HL-60 (cell line): Measurements from ENCODE around the gene PPP3CA.

Experiments
- DNase-seq, 2 experiments: peaks; one replicate each; pipeline ENCODE4 v3.0.0-alpha.2; 2010 to 2020; ENCODE audit warnings: low read depth in 1 of 2, low spot score in 1 of 2
- H3K27ac ChIP-seq: fragments of 250-450 bp; sonication (Bioruptor Pico); replicated peaks from 2 replicates; pipeline ENCODE4 v1.5.1; 2020; ENCODE audit warnings: mild to moderate bottlenecking, moderate library complexity
- H3K27me3 ChIP-seq: fragments of 250-450 bp; sonication (Bioruptor Pico); 2 replicates; pipeline ENCODE4 v1.5.1; 2021; ENCODE audit warnings: mild to moderate bottlenecking, moderate library complexity; ENCODE audit not compliant: insufficient read depth, poor library complexity, severe bottlenecking
- H3K4me3 ChIP-seq: replicated peaks from 2 replicates; pipeline ENCODE4 v1.5.1; 2011; ENCODE audit warnings: mild to moderate bottlenecking, control low read depth, low read length; ENCODE audit not compliant: insufficient read depth
- CTCF ChIP-seq: IDR thresholded peaks from one replicate; pipeline ENCODE4 v1.5.1; 2011; ENCODE audit warnings: low read length, control low read depth, inconsistent platforms; ENCODE audit not compliant: insufficient read depth
- GABPA ChIP-seq: IDR thresholded peaks from 2 replicates; pipeline ENCODE4 v1.6.1; 2012; ENCODE audit warnings: low read depth
- POLR2AphosphoS5 ChIP-seq: IDR thresholded peaks from 2 replicates; pipeline ENCODE4 v1.6.1; 2012; ENCODE audit warnings: low read depth
- REST ChIP-seq: IDR thresholded peaks from 2 replicates; pipeline ENCODE4 v1.6.1; 2012; ENCODE audit warnings: low read depth; ENCODE audit not compliant: insufficient replicate concordance
- SPI1 ChIP-seq: IDR thresholded peaks from 2 replicates; pipeline ENCODE4 v1.6.1; 2012; ENCODE audit warnings: low read depth, mild to moderate bottlenecking, borderline replicate concordance

PPP3CA gene

GRCh38 chr4:101089168-101089567 lies 258.2 kb downstream of the PPP3CA start:
- DNase-seq: no peak
- TF ChIP-seq CTCF (no peak), REST (no peak), GABPA (no peak), SPI1 (no peak), POLR2AphosphoS5 (no peak)
- Histone ChIP-seq H3K27ac (no peak overlapping the region), H3K4me3 (no peak overlapping the region), H3K27me3 (no peaks in the 10 kb centered on the region)

GRCh38 chr4:101086801-101087586 lies 260.3 kb downstream of the PPP3CA start:
- Histone ChIP-seq H3K27me3 (no peaks in the 10 kb centered on the region), H3K27ac (no peak overlapping the region), H3K4me3 (no peak overlapping the region)
- no peak for TF ChIP-seq CTCF
- TF ChIP-seq POLR2AphosphoS5: no peak
- TF ChIP-seq GABPA: no peak
- TF ChIP-seq SPI1: no peak
- no peak for TF ChIP-seq REST
- DNase-seq: no peak

GRCh38 chr4:101083131-101083530 lies 264.2 kb downstream of the PPP3CA start:
- H3K27ac ChIP-seq: no peak overlapping the region
- DNase-seq: no peak
- no peak overlapping the region for H3K4me3 ChIP-seq
- TF ChIP-seq REST (no peak), CTCF (no peak), POLR2AphosphoS5 (no peak), GABPA (no peak), SPI1 (no peak)
- no peaks in the 10 kb centered on the region for H3K27me3 ChIP-seq
